HG02623 (cell line): ENCODE results near the gene RAB3C.

ENCODE experiments used
- ATAC-seq: cut with Tn5 transposase; IDR thresholded peaks from one replicate; pipeline ENCODE4 v1.9.1; 2021; ENCODE audit warnings: moderate library complexity; ENCODE audit not compliant: unreplicated experiment

The RAB3C gene

DNA sequence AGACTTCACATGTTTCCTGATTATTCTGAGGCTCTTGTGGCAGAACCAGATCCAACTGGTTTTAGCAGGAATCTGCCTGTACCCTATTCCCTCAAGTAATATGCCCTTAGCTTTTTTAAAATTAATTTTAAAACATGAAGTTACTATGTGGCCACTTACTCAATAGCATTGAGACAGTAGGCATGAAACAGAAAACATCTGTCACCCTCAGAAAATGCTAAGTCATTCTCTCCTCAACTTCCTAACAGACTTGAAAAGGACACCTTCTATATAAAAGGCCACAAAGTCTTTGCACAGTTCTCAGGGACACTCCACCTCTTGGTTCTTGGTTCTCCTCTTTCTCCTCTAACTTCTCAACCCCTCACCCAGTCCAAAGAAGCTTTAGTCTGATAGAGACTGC is 277.8 kb downstream of the RAB3C start:
- ATAC-seq = no peak

DNA sequence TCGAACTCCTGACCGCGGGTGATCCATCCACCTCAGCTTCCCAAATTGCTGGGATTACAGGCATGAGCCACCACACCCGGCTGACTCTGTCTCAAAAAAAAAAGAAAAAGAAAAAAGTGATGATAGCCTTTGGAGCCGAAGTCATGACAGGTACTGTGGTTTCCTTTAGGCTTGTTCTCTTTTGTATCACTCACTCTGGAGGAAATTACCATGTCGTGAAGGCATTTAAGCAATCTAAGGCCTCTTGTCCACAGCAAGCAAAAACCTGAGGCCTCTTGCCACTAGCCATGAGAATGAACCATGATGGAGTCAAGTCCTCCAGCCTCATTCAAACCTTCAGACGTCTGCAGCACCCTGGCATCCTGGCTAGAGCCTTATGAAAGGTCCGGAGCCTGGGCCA is 286.1 kb downstream of the RAB3C start:
- no peak for ATAC-seq

DNA sequence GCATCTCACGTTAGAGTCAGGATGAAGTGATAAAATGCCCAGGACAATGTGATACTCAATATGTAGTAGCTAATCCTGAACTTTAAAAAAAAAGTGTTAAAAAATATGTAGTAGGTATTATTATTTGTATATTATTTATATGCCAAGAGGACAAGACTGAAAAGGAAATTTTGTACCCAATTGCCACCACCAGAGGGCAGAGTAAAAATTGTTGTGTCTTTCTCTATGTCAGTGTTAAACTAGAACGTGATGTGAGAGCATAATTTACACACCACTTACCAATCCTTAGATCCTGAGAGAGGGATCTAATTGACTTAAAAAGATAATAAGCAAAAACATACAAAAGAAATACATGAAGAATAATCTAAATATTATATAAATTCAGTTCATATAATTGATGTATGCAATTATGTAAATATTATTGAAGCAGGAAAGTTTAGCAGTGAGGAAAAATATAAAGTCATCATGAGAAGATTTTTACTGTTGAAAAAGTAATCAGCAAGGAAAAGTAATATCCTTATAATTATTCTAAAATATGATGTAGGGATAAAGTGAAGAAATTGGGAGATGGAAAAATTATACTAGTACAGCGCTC is 288.9 kb downstream of the RAB3C start:
- ATAC-seq = peak; percentile 66

DNA sequence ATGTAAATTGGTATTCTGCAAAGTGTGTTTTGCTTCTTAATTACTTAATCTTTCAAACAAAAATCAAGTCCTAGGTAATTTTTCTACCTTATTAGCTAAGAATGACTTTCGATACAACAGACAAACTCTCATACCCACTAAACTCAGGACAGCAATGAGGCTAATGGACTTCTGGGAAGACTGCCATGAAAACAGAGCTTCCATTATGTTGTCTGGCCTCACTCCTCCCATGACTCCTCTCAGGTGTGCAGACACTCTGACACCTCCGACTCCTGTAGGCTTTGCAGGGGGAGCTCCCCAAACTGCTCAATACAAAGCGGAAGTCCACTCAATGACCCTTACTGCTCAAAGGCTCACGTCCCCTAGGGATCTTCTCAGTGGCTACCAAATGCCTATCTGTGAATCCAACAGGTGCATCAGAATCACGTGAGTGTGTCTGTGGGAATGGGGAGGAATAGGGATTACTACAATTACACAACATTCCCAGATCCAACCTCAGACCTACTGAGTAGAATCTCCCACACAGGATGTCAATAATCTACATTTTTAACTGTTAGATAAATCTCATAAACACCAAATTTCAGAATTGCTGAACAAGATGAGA is 289.9 kb downstream of the RAB3C start:
- no peak for ATAC-seq

DNA sequence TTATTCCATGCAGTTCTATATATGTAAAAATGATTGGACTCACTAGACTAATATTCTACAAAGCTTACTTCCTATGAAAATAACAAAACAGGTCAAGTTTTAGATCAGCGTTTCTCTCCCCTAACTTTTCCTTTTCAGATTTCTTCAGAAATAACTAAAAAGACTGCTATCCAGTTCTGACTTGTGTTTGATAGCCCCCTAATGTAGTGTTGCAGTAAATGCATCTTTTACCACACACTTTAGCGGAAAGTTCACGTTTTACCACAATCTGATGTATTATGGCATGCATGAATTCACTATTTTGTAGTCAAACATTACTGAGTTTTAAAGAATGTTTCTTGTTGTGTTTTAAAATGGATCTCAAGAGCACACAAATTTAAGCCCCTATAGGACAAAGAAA is 292.7 kb downstream of the RAB3C start:
- ATAC-seq = no peak

DNA sequence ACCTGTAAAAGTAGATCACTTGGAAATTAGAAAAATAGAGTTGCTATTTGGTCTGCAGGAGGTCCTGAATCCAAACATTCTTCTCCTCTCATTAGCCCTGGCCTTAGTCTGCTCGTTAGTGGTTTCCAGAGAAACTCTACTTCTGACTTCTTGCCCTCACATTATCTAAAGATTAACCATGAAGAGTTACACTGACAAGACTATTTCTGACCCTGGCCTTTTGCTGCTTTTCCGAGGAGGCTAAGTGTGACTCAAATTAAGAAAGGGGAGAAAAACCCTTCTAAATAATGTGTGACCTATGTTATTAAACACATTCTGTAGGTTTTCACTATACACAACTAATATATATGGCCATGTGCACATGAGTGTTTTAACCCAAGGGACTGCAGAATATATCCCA is 302.4 kb downstream of the RAB3C start:
- peak; percentile 53 for ATAC-seq

DNA sequence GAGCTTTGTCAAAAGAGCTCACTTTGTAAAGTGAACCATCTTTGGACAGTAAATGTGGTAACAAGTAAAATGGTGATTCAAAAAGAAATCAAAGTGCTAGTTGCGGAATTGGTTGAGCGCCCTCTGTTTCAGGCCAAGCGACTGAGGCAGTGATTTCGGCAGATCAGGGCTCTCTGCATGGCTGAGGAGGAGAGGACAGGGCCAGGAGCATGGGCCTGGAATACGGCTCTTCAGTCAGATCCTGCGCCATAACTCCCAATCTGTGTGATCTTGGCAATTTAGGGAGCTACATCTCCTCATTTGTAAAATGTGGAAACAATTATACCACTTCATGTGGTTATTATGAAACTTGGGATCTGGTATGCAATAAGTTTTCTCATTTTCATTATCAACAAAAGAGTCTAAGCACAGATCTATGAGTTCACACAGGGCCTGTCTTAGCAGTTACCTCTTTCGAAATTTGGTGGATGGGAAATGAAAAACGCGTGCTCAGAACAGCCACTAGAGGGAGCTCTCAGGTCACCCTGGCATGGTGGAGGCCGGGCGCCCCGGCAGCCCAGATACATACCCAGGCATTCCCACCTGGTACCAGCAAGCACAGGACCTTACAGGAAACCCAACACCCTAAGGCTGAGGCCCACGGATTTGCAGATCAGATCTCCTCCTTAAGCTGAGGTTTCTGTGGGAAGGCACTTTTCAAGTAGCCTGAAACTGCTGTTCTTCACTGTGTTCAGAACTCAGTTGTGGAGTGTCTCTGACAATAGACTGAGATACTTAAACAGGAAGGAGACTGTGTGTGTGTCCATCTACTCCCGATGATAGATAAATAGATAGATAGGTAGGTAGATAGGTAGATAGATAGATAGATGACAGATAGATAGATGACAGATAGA is 303.7 kb downstream of the RAB3C start:
- peak; percentile 67 for ATAC-seq

DNA sequence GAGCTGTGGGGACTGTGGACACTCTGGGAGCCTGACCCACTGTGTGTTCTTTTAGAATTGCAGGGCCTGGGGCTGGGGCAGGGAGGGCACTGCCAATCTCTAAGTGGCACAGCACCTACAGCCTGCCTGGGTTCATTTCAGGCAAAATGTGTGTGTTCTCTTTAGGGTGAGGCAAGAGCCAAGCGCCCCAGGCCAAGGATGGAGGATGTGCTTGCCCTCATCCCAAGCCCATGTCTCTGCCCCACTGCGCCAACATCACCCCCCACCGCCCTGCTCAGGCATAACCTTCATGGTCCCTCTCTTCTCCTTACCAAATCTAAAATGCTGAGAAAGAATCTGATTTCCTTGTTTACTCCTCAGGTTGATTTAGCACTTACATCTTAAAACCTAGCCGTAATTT is 304.4 kb downstream of the RAB3C start:
- no peak for ATAC-seq

DNA sequence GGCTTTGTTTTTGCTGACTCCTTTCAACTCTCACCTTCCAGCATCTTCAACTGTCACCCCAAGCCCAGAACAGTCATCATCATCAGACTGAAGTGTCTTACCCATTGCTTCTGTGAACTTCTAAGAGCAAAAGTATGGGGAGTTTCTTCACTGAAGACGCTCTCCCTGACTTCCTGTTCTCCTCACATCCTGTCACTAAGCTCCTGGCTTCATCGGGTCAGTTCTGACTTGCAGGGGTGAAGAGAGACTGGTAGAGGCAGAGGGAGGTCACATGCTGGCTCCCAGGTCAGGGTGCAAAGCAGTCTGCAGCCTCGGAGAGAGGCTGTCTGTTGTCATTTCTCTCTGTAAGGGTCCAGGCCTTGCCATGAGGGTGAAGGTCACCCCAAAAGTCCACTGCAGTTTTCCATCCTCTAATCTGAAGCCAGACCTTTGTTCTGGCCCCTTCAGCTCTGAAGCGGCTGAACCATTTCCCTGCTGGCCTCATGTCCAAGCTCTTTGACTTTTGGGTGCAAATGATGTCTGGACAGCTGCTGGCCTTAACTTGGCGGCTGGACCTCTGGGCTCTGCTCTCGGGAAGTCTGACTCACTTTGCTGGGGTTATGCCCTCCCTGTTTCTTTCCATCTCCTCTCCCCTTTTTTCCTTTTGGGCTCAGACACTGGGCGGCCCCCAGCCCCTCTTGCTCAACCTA is 305.0 kb downstream of the RAB3C start:
- no peak for ATAC-seq

DNA sequence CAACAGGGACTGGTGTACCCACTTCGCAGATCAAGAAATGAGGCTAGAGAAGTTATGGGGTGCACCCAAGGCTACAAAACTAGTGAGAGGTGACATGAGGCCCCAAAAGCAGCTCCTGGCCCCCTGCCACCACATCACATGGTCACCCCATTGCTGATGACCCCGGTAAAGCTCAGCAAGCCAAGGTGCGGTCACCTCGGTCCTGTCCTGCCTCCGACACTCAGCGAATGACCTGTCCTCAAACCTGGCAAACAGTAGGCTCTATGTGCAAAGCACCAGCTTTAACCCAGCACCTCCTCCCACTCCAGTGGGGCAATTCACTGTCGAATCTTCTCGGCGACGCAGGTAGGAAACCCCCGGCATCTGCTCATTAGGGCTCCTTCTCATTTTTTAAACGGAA is 307.4 kb downstream of the RAB3C start:
- no peak for ATAC-seq

DNA sequence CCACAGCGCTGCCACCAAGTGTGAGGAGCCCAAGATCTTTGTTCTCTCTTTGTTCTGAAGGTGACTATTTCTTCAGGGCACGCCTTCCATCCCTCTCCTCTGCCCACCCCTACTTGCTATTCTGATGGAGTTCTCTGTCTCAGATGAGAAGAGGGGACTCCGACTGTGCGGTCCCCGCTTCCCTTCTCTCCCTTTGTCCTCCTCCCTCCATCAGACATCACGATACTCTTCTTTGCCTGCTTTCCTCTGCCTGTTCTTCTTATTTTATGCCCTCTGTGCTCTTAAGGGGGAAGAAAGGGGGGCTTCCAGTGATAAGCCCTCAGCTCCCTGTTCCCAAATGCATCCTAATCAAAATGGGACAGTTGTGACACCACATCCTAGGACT is 307.8 kb downstream of the RAB3C start:
- no peak for ATAC-seq

DNA sequence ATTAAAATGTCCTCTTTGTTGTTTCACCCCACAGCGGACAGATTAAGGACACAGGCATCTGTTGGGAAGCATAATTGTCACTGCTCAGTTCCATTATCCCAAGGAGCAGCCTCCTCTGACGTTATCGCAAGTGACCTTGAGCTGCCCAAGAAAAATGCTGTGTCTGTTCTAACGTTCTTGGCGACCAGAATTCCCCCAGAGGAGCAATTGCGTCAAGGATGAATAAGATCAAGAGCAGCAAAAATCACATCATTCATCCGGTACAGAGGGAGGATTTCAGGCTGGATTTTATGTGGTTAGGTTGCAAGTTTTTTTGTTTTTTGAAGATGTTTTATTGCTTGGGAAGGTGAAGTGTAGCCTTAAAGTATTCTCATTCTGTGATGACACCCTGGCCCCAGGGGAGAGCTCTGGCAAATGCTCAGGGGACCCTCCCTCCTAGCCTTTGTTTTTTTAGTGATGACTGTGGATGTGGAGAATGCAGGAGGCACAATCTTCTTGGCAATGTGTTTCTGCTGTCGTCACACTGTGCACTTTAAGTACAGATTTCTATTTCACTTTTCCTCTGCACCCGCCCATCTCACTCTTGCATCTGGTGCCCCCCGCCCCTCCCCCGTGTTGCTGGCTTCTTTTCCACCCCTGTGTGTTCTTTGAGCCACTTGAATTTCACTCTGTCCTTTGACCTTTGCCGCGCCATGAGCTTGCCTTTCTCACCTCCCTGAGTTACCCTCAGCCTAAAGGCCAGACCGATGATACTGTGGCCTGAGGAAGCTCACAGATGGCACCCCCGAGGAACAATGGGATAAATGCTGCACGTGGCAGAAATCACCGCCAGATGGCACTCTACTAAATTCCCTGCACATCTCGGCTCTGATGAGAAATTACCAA is 308.5 kb downstream of the RAB3C start:
- peak; percentile 45 for ATAC-seq

DNA sequence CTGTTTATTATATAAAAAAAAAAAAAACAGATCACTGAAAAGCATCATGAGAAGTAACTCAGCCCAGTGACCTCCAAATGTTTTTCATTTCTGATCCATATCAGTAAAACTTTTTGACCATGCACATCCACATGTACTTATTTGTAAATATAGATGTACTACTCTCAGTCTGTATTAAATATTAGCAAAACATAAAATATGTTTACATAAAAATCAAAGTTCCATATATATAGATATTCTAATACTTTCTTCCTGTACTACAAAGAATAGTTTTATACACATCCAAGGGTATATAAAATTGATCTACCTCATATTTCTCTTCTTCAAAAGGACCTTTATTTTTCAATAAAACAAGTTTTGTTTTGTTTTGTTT is 309.1 kb downstream of the RAB3C start:
- ATAC-seq = no peak

DNA sequence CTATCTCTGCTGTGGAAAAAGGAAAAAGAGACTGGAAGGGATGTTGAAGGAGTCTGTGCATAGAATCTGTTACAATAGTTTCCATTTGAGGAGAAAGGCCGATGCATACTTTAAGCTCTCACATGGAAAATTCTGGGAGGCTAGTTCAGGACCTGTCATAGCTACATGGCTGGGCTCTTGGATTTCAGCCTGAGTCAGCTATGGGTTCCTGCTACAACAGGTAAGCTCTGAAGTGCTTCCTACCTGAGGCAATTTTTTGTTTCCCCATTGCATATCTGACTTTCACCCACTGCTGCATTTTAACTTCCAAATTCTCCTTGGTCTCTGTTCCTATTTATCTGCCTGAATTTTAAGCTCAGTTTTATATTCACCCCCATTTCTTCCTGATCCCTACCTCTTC is 310.7 kb downstream of the RAB3C start:
- no peak for ATAC-seq

DNA sequence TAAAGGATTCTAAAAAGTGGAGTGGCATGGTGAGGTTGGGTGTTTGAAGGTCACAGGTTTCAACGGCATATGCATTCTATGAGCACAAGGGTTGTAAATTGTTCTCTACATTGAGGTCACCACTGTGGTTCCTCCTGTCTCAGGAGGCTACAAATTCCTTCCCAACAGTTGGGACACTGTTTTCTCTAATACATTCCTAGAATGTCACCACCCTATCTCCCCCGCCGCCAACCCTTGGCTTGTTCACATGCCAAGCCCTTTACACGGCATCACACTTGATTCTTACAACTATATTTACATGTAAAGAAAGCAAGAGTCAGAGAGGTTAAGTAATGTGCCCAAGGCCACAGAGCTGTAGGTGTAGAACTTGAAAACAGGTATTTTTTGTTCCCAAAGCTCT is 315.1 kb downstream of the RAB3C start:
- no peak for ATAC-seq

DNA sequence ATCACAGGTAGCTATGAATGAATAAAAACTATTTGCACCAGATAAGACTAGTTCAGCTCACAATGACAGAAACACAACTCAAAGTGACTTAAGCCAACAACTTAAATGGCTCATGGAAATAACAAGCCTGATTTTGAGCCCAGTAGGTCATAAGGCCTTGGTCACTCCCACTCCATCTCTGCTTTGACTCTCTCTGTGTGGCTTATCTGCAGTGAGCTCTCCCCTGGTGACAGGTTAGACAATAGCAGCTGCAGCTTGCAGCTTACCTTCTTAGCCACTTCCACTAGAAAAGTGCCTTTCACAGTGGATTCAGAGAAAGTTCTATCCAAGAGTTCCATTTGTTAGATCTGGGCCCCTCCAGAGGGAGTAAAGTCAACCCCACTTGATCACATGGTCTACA is 315.7 kb downstream of the RAB3C start:
- ATAC-seq = no peak

DNA sequence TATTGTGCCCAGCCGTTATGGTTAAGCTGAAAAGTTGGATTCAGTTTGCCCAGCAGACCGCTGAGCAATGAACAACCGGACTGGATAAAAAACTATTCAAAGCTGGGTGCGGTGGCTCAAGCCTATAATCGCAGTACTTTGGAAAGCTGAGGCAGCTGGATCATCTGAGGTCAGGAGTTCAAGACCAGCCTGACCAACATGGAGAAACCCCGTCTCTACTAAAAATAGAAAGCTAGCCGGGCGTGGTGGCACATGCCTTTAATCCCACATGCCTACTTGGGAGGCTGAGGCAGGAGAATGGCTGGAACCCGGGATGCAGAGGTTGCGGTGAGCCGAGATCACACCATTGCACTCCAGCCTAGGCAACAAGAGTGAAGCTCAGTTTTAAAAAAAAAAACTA is 318.4 kb downstream of the RAB3C start:
- ATAC-seq = no peak

DNA sequence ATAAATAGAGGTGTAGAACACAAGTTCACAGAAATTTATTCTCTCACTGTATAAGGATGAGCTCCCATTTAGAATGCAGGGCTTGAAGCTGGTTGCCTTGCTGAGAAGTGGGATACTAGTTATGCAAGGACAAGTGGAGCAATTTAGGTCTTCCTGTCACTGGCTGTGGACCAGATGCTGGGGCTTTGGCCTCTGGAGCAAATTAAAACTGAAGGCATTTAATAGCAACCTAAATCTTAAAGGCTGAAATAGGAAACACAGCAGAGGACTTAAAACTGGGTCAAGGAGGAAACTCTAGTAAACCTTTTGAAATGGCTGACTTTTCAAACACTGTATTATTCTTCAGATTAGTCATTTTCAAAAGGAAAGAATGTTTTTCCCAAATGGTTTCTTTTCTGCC is 319.4 kb downstream of the RAB3C start:
- no peak for ATAC-seq

DNA sequence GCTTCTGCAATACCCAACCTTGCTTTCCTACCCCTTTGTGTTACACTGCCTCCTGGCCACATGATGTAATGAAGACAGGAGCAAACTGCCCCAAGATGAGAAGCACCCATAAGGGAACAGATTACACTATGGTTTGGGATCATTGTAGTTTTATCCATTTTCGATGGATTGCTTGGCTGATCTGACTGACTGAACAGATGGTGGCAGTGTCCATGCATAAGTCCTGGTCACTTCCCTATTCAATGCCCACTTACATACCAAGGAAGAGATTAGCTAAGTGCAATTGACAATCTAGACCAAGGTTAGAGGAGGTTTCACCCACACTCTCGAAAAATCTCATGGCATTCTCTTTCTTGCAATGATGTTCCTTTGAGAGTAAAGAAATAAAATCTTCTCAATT is 319.9 kb downstream of the RAB3C start:
- no peak for ATAC-seq

DNA sequence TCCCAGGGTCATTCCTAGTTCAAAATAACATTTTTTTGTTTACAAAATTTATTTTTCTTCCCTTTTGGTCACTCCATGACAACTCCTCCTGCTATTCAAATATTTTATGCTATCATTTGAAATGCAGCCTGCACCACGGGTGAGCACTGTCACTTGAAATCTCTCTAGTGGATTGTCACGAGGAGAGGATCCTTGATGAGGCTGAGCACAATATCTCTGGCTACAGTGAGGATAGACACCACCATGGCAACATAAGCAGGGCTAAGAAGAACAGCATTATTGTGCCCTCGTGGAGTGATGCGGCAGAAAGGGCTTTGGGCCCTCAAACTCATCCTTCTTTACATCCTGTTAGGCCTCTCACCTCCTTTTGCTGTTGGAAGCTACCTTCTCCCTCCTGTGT is 321.9 kb downstream of the RAB3C start:
- no peak for ATAC-seq

DNA sequence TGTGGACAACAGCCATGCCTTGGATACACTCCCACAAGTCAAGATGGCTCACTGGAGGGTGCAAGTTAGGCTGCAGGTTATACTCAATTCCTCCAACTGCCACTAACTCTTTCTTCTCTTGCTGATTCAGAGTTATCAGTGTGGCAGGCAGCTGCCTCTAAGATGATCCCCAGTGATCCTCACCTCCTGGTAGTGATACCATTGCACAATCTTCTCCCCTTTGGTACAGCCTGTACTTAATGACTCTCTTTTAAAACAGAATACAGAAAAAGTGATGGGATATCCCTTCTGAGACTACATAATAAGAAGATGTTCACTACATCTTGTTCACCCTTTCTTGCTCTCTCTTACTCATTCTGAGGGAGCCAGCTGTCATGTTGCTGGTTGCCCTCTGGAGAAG is 323.1 kb downstream of the RAB3C start:
- ATAC-seq = no peak
